A549 (cell line): ENCODE measurements around the gene EIF2S3B. TPM values are rescaled to one million over a fixed set of nuclear protein-coding genes. Genes with fewer than 3 reads are reported as not detected.

ENCODE experiments used
- ATAC-seq, 2 experiments: fragments of 200-7000 bp in 1 of 2; fragments of >200 bp in 1 of 2; cut with Nextera tagmentation in 1 of 2; cut with Tn5 transposase in 1 of 2; 3 replicates each; pipeline versions ENCODE4 v1.8.0 to v1.9.1; 2018 to 2020; ENCODE audit warnings: mild to moderate bottlenecking in 1 of 2, moderate library complexity in 1 of 2
- CTCF ChIA-PET: fragments of 300-600 bp; sonication (Branson Sonifier 250); formaldehyde crosslinking; extraction: SDS; loops from one replicate; lab custom pipeline; 2021; ENCODE audit warnings: antibody characterized with exemption, inconsistent platforms; lab: Yijun Ruan, JAX
- POLR2A ChIA-PET: fragments of 350-600 bp; formaldehyde crosslinking; extraction: SDS; loops from one replicate; lab custom pipeline; 2021; ENCODE audit warnings: antibody characterized with exemption, inconsistent platforms; lab: Yijun Ruan, JAX
- DNase-seq, 2 experiments: peaks; one replicate each; pipeline versions ENCODE4 v3.0.0 to v3.0.0-alpha.2; 2011 to 2016; ENCODE audit warnings: low read depth in 1 of 2, low spot score in 1 of 2
- FAIRE-seq: peaks from 2 replicates; lab custom pipeline; 2011; peaks lifted over from hg19 to GRCh38; lab: Jason Lieb, UNC
- H3K27ac ChIP-seq, 2 experiments: fragments of >200 bp; sonication (Bioruptor Twin); formaldehyde crosslinking; 3 replicates each; pipeline ENCODE4 v1.5.1; 2016 to 2017
- H3K4me1 ChIP-seq: fragments of >200 bp; sonication (Bioruptor Twin); formaldehyde crosslinking; 3 replicates; pipeline ENCODE4 v1.6.1; 2016
- H3K4me2 ChIP-seq: fragments of >200 bp; sonication (Bioruptor Twin); formaldehyde crosslinking; 3 replicates; pipeline ENCODE4 v1.6.1; 2016
- H3K4me3 ChIP-seq: fragments of >200 bp; sonication (Bioruptor Twin); formaldehyde crosslinking; 3 replicates; pipeline ENCODE4 v1.5.1; 2016
- H3K9me3 ChIP-seq: fragments of >200 bp; sonication (Bioruptor Twin); formaldehyde crosslinking; 3 replicates; pipeline ENCODE4 v1.6.1; 2016
- ATOH8 ChIP-seq: fragments of 250-450 bp; sonication (Bioruptor Pico); IDR thresholded peaks from 2 replicates; pipeline ENCODE4 v1.5.0; 2020; ENCODE audit warnings: low read depth, mild to moderate bottlenecking, moderate library complexity
- CBX2 ChIP-seq: fragments of 200-600 bp; sonication (generic); IDR thresholded peaks from 2 replicates; pipeline ENCODE4 v1.6.1; 2016; ENCODE audit warnings: low read depth, mild to moderate bottlenecking, borderline replicate concordance
- CBX8 ChIP-seq: fragments of 200-600 bp; sonication (generic); IDR thresholded peaks from 2 replicates; pipeline ENCODE4 v1.6.1; 2016
- CEBPB ChIP-seq, 2 experiments: fragments of >200 bp in 1 of 2; sonication (Bioruptor Twin) in 1 of 2; formaldehyde crosslinking in 1 of 2; IDR thresholded peaks; 2 replicates each; pipeline ENCODE4 v1.6.1; 2012 to 2016
- CHD4 ChIP-seq: fragments of 200-600 bp; sonication (generic); IDR thresholded peaks from 2 replicates; pipeline ENCODE4 v1.6.1; 2016; ENCODE audit warnings: antibody characterized with exemption, mild to moderate bottlenecking, borderline replicate concordance
- CTCF ChIP-seq: fragments of >200 bp; sonication (Bioruptor Twin); formaldehyde crosslinking; IDR thresholded peaks from 3 replicates; pipeline ENCODE4 v1.5.1; 2016
- E2F6 ChIP-seq: IDR thresholded peaks from 2 replicates; pipeline ENCODE4 v1.6.1; 2012; ENCODE audit warnings: low read depth, borderline replicate concordance
- EHF ChIP-seq: fragments of 250-450 bp; sonication (Bioruptor Pico); IDR thresholded peaks from 2 replicates; pipeline ENCODE4 v1.5.0; 2020; ENCODE audit warnings: mild to moderate bottlenecking
- EHMT2 ChIP-seq: fragments of 200-600 bp; sonication (generic); IDR thresholded peaks from 2 replicates; pipeline ENCODE4 v1.6.1; 2016; ENCODE audit warnings: antibody characterized with exemption, low read depth, mild to moderate bottlenecking, moderate library complexity
- HDAC2 ChIP-seq: fragments of 200-600 bp; sonication (generic); IDR thresholded peaks from 2 replicates; pipeline ENCODE4 v1.6.1; 2016
- HOXB13 ChIP-seq: fragments of 250-450 bp; sonication (Bioruptor Pico); IDR thresholded peaks from 2 replicates; pipeline ENCODE4 v1.5.0; 2020; ENCODE audit warnings: low read depth, mild to moderate bottlenecking, moderate library complexity
- KDM1A ChIP-seq: fragments of 200-600 bp; sonication (generic); IDR thresholded peaks from 2 replicates; pipeline ENCODE4 v1.6.1; 2016; ENCODE audit warnings: low read depth, mild to moderate bottlenecking
- KDM5A ChIP-seq: fragments of 200-600 bp; sonication (generic); IDR thresholded peaks from 2 replicates; pipeline ENCODE4 v1.6.1; 2016; ENCODE audit warnings: antibody characterized with exemption, mild to moderate bottlenecking
- MAFK ChIP-seq: fragments of 450-650 bp; IDR thresholded peaks from 2 replicates; pipeline ENCODE4 v1.6.1; 2014; ENCODE audit not compliant: partially characterized antibody
- MAZ ChIP-seq: fragments of 150-350 bp; IDR thresholded peaks from 2 replicates; pipeline ENCODE4 v1.6.1; 2014; ENCODE audit warnings: antibody characterized with exemption, low read depth, low read length, borderline replicate concordance
- NFE2L2 ChIP-seq: fragments of 150-350 bp; conservative IDR thresholded peaks from 2 replicates; pipeline ENCODE4 v1.6.1; 2014; ENCODE audit warnings: low read length
- RAD21 ChIP-seq, 2 experiments: fragments of >200 bp in 1 of 2; sonication (Bioruptor Twin) in 1 of 2; formaldehyde crosslinking in 1 of 2; IDR thresholded peaks in 1 of 2; conservative IDR thresholded peaks in 1 of 2; 2 replicates in 1 of 2; 3 replicates in 1 of 2; pipeline ENCODE4 v1.6.1; 2012 to 2018; ENCODE audit warnings: inconsistent platforms in 1 of 2
- RCOR1 ChIP-seq: fragments of 150-350 bp; IDR thresholded peaks from 2 replicates; pipeline ENCODE4 v1.6.1; 2014; ENCODE audit warnings: antibody characterized with exemption, low read length, low read depth
- RNF2 ChIP-seq: fragments of 200-600 bp; sonication (generic); IDR thresholded peaks from 2 replicates; pipeline ENCODE4 v1.6.1; 2016; ENCODE audit warnings: low read depth, mild to moderate bottlenecking, antibody characterized with exemption, moderate library complexity, borderline replicate concordance
- SMC3 ChIP-seq: fragments of >200 bp; sonication (Bioruptor Twin); formaldehyde crosslinking; IDR thresholded peaks from 3 replicates; pipeline ENCODE4 v1.6.1; 2018; ENCODE audit warnings: inconsistent platforms
- TFCP2L1 ChIP-seq: fragments of 250-450 bp; sonication (Bioruptor Pico); IDR thresholded peaks from 2 replicates; pipeline ENCODE4 v1.5.0; 2021; ENCODE audit warnings: mild to moderate bottlenecking
- WGBS: methylation state at CpG from one replicate; pipeline ENCODE4 v1.1.6; 2017; ENCODE audit errors: missing lambda C conversion rate; 5-methylcytosine and 5-hydroxymethylcytosine counted together
- polyA plus RNA-seq, 4 experiments: library from polyadenylated mRNA; depleted of rRNA in 3 of 4; stranded (reverse); fragments of >200 nt; fragmentation: RNase III in 1 of 4; extraction: RNeasy Plus Mini Kit Qiagen cat#74134 plus additional on column Dnase treatment in 1 of 4; gene quantifications; 2 replicates in 3 of 4; 3 replicates in 1 of 4; pipeline ENCODE4 v1.2.3, GENCODE V29; 2011 to 2017
- TF ChIP-seq, protein P1 (sequence below): IDR thresholded peaks from 2 replicates; pipeline ENCODE4 v1.6.1; 2012
- TF ChIP-seq, protein P2 (sequence below): fragments of >200 bp; sonication (Bioruptor Twin); formaldehyde crosslinking; IDR thresholded peaks from 2 replicates; pipeline ENCODE4 v1.6.1; 2016
- TF ChIP-seq, protein P3 (sequence below): fragments of 250-450 bp; sonication (Bioruptor Pico); IDR thresholded peaks from 2 replicates; pipeline ENCODE4 v1.5.0; 2021; ENCODE audit warnings: mild to moderate bottlenecking, moderate library complexity, borderline replicate concordance
- TF ChIP-seq, protein P4 (sequence below): fragments of 150-350 bp; IDR thresholded peaks from 2 replicates; pipeline ENCODE4 v1.6.1; 2014; ENCODE audit warnings: low read depth, mild to moderate bottlenecking, low read length

Gene EIF2S3B
- polyA plus RNA-seq, 2 of the 4 experiments (the other 2 are of a cell fraction): 0.93 to 1.1 TPM

DNA sequence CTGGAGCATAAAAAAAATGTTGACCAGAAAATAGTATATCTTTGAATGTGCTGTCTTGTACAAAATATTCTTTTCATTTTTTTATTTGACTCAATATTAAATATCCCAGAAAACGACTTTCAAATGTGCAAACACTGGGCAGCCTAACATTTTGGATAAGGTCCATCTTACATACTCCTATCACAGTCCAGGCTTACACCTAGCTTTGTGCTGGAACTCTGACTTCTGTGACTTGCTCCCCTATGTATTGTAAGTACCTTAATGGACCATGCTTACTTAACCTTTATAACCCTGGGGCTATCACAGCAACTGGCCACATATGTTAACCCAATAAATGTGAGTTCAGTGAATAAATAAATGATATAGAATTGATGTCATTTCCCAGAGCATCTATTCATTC, 7.6 kb upstream of the EIF2S3B start:
- TF ChIP-seq MAZ (no peak), RNF2 (0 out of 2 replicates have a peak, but pooled peaks have one; percentile 31), SMC3 (no peak), CHD4 (no peak), ATOH8 (CRISPR knock-in tag) (no peak)
- POLR2A ChIA-PET: no interaction called here
- CTCF ChIA-PET: interaction anchor here (1.0 kb wide), 1 partner anchor 131 kb away, joined by 3 read pairs; no protein-coding TSS in a partner anchor
- 2% methylated on average over 1 of the region's 1 CpG for WGBS
- FAIRE-seq: no peak
- Histone ChIP-seq H3K4me2 (no peak overlapping the region), H3K4me1 (no peaks in the 10 kb centered on the region), H3K27ac (no peak overlapping the region), H3K4me3 (no peak overlapping the region), H3K9me3 (0 out of 3 replicates have a peak, but pooled peaks cover 3% of the 10 kb centered on the region)
- DNase-seq: no peak
- ATAC-seq: no peak

GRCh38 chr12:10501030-10501429, 4.7 kb upstream of the EIF2S3B start:
- ATAC-seq: peak in 1 of 2 experiments; percentile 51; a peak in 2 of 6 replicates
- H3K4me3 ChIP-seq: no peak overlapping the region
- 0 out of 3 replicates have a peak, but pooled peaks cover 3% of the 10 kb centered on the region for H3K9me3 ChIP-seq
- ChIA-PET POLR2A (no interaction called here), CTCF (interaction anchor here (1.3 to 1.8 kb wide), 2 partner anchors 135 to 170 kb away, joined by 6 to 7 read pairs; no protein-coding TSS in a partner anchor)
- H3K4me1 ChIP-seq: no peaks in the 10 kb centered on the region
- DNase-seq: peak in 1 of 2 experiments; percentile 41
- TF ChIP-seq RAD21 (conservative IDR thresholded peaks at IDR 0.05 in 1 of 2, IDR thresholded peaks at IDR 0.05 in 1 of 2): peak; percentile 85 to 89
- TF ChIP-seq HDAC2: no peak
- TF ChIP-seq CTCF: peak; percentile 70
- peak; percentile 89 for TF ChIP-seq SMC3
- TF ChIP-seq, all 56 proteins: peak for 3
- 23% methylated on average over 3 of the region's 3 CpGs for WGBS
- no peak overlapping the region; the same call in 2 of the 3 replicates for H3K4me2 ChIP-seq
- no peak overlapping the region for H3K27ac ChIP-seq
- FAIRE-seq: no peak

GRCh38 chr12:10503460-10503859, 2.2 kb upstream of the EIF2S3B start:
- TF ChIP-seq TFCP2L1 (CRISPR knock-in tag) (no peak), EHF (CRISPR knock-in tag) (no peak), RCOR1 (no peak), RNF2 (no peak), E2F6 (no peak), KDM5A (no peak), CBX2 (no peak), CBX8 (no peak), HOXB13 (no peak), ATOH8 (CRISPR knock-in tag) (no peak), NFE2L2 (no peak), RAD21 (conservative IDR thresholded peaks at IDR 0.05 in 1 of 2, IDR thresholded peaks at IDR 0.05 in 1 of 2) (no peak), MAFK (no peak), CEBPB (IDR thresholded peaks at IDR 0.05) (no peak), EHMT2 (no peak), KDM1A (no peak)
- TF ChIP-seq, protein P1, sequence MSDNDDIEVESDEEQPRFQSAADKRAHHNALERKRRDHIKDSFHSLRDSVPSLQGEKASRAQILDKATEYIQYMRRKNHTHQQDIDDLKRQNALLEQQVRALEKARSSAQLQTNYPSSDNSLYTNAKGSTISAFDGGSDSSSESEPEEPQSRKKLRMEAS: no peak
- TF ChIP-seq, protein P2, sequence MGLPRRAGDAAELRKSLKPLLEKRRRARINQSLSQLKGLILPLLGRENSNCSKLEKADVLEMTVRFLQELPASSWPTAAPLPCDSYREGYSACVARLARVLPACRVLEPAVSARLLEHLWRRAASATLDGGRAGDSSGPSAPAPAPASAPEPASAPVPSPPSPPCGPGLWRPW: no peak
- TF ChIP-seq, protein P3, sequence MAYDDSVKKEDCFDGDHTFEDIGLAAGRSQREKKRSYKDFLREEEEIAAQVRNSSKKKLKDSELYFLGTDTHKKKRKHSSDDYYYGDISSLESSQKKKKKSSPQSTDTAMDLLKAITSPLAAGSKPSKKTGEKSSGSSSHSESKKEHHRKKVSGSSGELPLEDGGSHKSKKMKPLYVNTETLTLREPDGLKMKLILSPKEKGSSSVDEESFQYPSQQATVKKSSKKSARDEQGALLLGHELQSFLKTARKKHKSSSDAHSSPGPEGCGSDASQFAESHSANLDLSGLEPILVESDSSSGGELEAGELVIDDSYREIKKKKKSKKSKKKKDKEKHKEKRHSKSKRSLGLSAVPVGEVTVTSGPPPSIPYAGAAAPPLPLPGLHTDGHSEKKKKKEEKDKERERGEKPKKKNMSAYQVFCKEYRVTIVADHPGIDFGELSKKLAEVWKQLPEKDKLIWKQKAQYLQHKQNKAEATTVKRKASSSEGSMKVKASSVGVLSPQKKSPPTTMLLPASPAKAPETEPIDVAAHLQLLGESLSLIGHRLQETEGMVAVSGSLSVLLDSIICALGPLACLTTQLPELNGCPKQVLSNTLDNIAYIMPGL: no peak
- TF ChIP-seq, protein P4, sequence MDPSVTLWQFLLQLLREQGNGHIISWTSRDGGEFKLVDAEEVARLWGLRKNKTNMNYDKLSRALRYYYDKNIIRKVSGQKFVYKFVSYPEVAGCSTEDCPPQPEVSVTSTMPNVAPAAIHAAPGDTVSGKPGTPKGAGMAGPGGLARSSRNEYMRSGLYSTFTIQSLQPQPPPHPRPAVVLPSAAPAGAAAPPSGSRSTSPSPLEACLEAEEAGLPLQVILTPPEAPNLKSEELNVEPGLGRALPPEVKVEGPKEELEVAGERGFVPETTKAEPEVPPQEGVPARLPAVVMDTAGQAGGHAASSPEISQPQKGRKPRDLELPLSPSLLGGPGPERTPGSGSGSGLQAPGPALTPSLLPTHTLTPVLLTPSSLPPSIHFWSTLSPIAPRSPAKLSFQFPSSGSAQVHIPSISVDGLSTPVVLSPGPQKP: no peak
- TF ChIP-seq, all 56 proteins: peak for 0
- POLR2A ChIA-PET: no interaction called here
- ATAC-seq (no peak), DNase-seq (no peak), FAIRE-seq (no peak)
- Histone ChIP-seq H3K4me3 (no peak overlapping the region), H3K9me3 (0 out of 3 replicates have a peak, but pooled peaks cover 3% of the 10 kb centered on the region), H3K27ac (no peak overlapping the region), H3K4me1 (no peaks in the 10 kb centered on the region), H3K4me2 (no peak overlapping the region)
- CTCF ChIA-PET: no interaction called here
- WGBS: 0% methylated on average over 1 of the region's 1 CpG
